ENCODE data around the gene XRCC4. TPM values are rescaled to one million over a fixed set of nuclear protein-coding genes. Genes with fewer than 3 reads are reported as not detected.

The XRCC4 gene
- total and polyA plus RNA-seq, 2 of the 13 experiments (the other 11 are each of a cell fraction or from before 2014, with no cell fraction given): 2.8 to 12.6 TPM

- no peak overlapping the region for H2AFZ ChIP-seq (ENCODE audit: low read length)
- TF ChIP-seq HNRNPLL (IDR thresholded peaks at IDR 0.05; ENCODE audit: low read depth, low read length, poor library complexity, severe bottlenecking): no peak
- TF ChIP-seq ATF7 (IDR thresholded peaks at IDR 0.05): 0 out of 2 replicates have a peak, but pooled peaks have one; percentile 9
- TF ChIP-seq ATF7 (CRISPR knock-in tag; IDR thresholded peaks at IDR 0.05): no peak
- H3K27ac ChIP-seq (ENCODE audit: extremely low read length, insufficient read depth, low read length): no peak overlapping the region
- CTCF ChIA-PET (ENCODE audit: low intra/inter-chr PET ratio, low total read pairs): no interaction called here
- no peak overlapping the region for H3K9ac ChIP-seq (ENCODE audit: insufficient read depth, low read depth, low read length)
- intact Hi-C loops (cut with micrococcal nuclease; ENCODE audit: unreplicated experiment): no loop called here
- H3K79me2 ChIP-seq (ENCODE audit: insufficient read depth, low read length): no peaks in the 10 kb centered on the region
- no peak for DNase-seq (ENCODE audit: low spot score)
- no peak overlapping the region for H3K4me3 ChIP-seq (replicated peaks in 1 of 3; ENCODE audit: insufficient read depth in 1 of 3, low read depth in 2 of 3, low read length in 3 of 3)
- no peak for ATAC-seq
- in situ Hi-C loops (cut with HindIII; ENCODE audit: extremely low pct_ligation_motif_present, low pct_unique_long_range_greater_than_20kb): no loop called here
- FAIRE-seq: no peak
- POLR2A ChIA-PET: no interaction called here
- H3K9me3 ChIP-seq (ENCODE audit: low read length): no peaks in the 10 kb centered on the region; the same call in 1 of the 2 replicates
- H3K27me3 ChIP-seq (ENCODE audit: control insufficient read depth in 1 of 2, insufficient read depth in 2 of 2, low read length in 2 of 2): no peaks in the 10 kb centered on the region
- no peaks in the 10 kb centered on the region for H3K36me3 ChIP-seq (replicated peaks in 1 of 2; ENCODE audit: control insufficient read depth in 1 of 2, insufficient read depth in 2 of 2, low read length in 2 of 2)
- no peaks in the 10 kb centered on the region for H3K4me1 ChIP-seq (ENCODE audit: insufficient read depth, low read length)
- WGBS (ENCODE audit: low lambda C conversion rate): 88% methylated on average over 3 of the region's 3 CpGs
- H4K20me1 ChIP-seq (ENCODE audit: insufficient read depth, low read length): no peaks in the 10 kb centered on the region
- H3K4me2 ChIP-seq (ENCODE audit: low read depth, low read length): no peak overlapping the region
- no TSS peak for BruUV-seq (replicated peaks)
Measured at GRCh38 chr5:83107692-83108420, 30.5 kb downstream of the XRCC4 start.

- H3K9ac ChIP-seq (ENCODE audit: insufficient read depth, low read depth, low read length): no peak overlapping the region
- no peak for DNase-seq (ENCODE audit: low spot score)
- H3K36me3 ChIP-seq (replicated peaks in 1 of 2; ENCODE audit: control insufficient read depth in 1 of 2, insufficient read depth in 2 of 2, low read length in 2 of 2): no peaks in the 10 kb centered on the region
- no peak for ATAC-seq
- no peaks in the 10 kb centered on the region; the same call in 1 of the 2 replicates for H3K9me3 ChIP-seq (ENCODE audit: low read length)
- in situ Hi-C loops (cut with HindIII; ENCODE audit: extremely low pct_ligation_motif_present, low pct_unique_long_range_greater_than_20kb) (no loop called here), intact Hi-C loops (cut with micrococcal nuclease; ENCODE audit: unreplicated experiment) (no loop called here)
- TF ChIP-seq MIER3 (CRISPR knock-in tag; IDR thresholded peaks at IDR 0.05; ENCODE audit: borderline replicate concordance) (no peak), REXO4 (CRISPR knock-in tag; IDR thresholded peaks at IDR 0.05; ENCODE audit: borderline replicate concordance) (no peak), ZNF512 (CRISPR knock-in tag; IDR thresholded peaks at IDR 0.05) (no peak), MAFG (CRISPR knock-in tag; IDR thresholded peaks at IDR 0.05) (no peak), KLF16 (CRISPR knock-in tag; IDR thresholded peaks at IDR 0.05) (no peak), SAP130 (CRISPR knock-in tag; IDR thresholded peaks at IDR 0.05; ENCODE audit: low read depth) (no peak), ZNF383 (CRISPR knock-in tag; IDR thresholded peaks at IDR 0.05; ENCODE audit: borderline replicate concordance) (no peak), ZBTB26 (CRISPR knock-in tag; IDR thresholded peaks at IDR 0.05; ENCODE audit: borderline replicate concordance) (no peak), ZSCAN12 (CRISPR knock-in tag; IDR thresholded peaks at IDR 0.05) (no peak), SKI (IDR thresholded peaks at IDR 0.05; ENCODE audit: partially characterized antibody) (no peak), ZNF747 (CRISPR knock-in tag; IDR thresholded peaks at IDR 0.05; ENCODE audit: borderline replicate concordance) (no peak), ZNF720 (CRISPR knock-in tag; IDR thresholded peaks at IDR 0.05) (no peak), TBP (CRISPR knock-in tag; IDR thresholded peaks at IDR 0.05) (no peak)
- H4K20me1 ChIP-seq (ENCODE audit: insufficient read depth, low read length): no peaks in the 10 kb centered on the region
- FAIRE-seq: no peak
- ChIA-PET CTCF (ENCODE audit: low intra/inter-chr PET ratio, low total read pairs) (no interaction called here), POLR2A (no interaction called here)
- H3K4me3 ChIP-seq (replicated peaks in 1 of 3; ENCODE audit: insufficient read depth in 1 of 3, low read depth in 2 of 3, low read length in 3 of 3): no peak overlapping the region
- no peak overlapping the region for H3K27ac ChIP-seq (ENCODE audit: extremely low read length, insufficient read depth, low read length)
- H3K4me2 ChIP-seq (ENCODE audit: low read depth, low read length): no peak overlapping the region
- H2AFZ ChIP-seq (ENCODE audit: low read length): no peak overlapping the region
- WGBS (ENCODE audit: low lambda C conversion rate): 92% methylated on average over 1 of the region's 1 CpG
- no TSS peak for BruUV-seq (replicated peaks)
- H3K4me1 ChIP-seq (ENCODE audit: insufficient read depth, low read length): no peaks in the 10 kb centered on the region
- no peaks in the 10 kb centered on the region for H3K27me3 ChIP-seq (ENCODE audit: control insufficient read depth in 1 of 2, insufficient read depth in 2 of 2, low read length in 2 of 2)
- no peaks in the 10 kb centered on the region for H3K79me2 ChIP-seq (ENCODE audit: insufficient read depth, low read length)
Measured at GRCh38 chr5:83109380-83109779, 32.0 kb downstream of the XRCC4 start.
